GM12872 (cell line): ENCODE data around the gene PDCD2L.

ENCODE experiments used
- CTCF ChIP-seq: IDR thresholded peaks from 3 replicates; pipeline ENCODE4 v1.5.1; 2011; ENCODE audit warnings: low read depth, mild to moderate bottlenecking, low read length, moderate library complexity; ENCODE audit not compliant: insufficient read depth

Gene PDCD2L

GRCh38 chr19:34409189-34410164 is 5.3 kb downstream of the PDCD2L start:
- TF ChIP-seq CTCF, result no peak

GRCh38 chr19:34411216-34411615 is 7.0 kb downstream of the PDCD2L start:
- no peak for TF ChIP-seq CTCF

- TF ChIP-seq CTCF, result no peak
Observed at GRCh38 chr19:34416021-34416545, 11.9 kb downstream of the PDCD2L start.

GRCh38 chr19:34418300-34418699 is 14.1 kb downstream of the PDCD2L start:
- no peak for TF ChIP-seq CTCF

GRCh38 chr19:34426096-34426661 is 22.0 kb downstream of the PDCD2L start:
- no peak for TF ChIP-seq CTCF

GRCh38 chr19:34428549-34429285 is 24.5 kb downstream of the PDCD2L start:
- 0 out of 3 replicates have a peak, but pooled peaks have one; percentile 3 for TF ChIP-seq CTCF

- TF ChIP-seq CTCF, result no peak
Observed at GRCh38 chr19:34429553-34429952, 25.4 kb downstream of the PDCD2L start.
